Fibroblast of lung (primary cell): ENCODE measurements around the gene CLIC4. TPM values are rescaled to one million over a fixed set of nuclear protein-coding genes. Genes with fewer than 3 reads are reported as not detected.

Experiments
- DNase-seq, 2 donors: peaks; one replicate each; pipeline versions ENCODE4 v3.0.0 to v3.0.0-alpha.2; 2010; ENCODE audit warnings: low read depth in 2 of 2
- H2AFZ ChIP-seq: 2 replicates; pipeline ENCODE4 v1.5.1; 2012; ENCODE audit warnings: low read length, control low read depth, inconsistent platforms
- H3K27ac ChIP-seq: 2 replicates; pipeline ENCODE4 v1.5.1; 2011; ENCODE audit warnings: low read length, control low read depth; ENCODE audit not compliant: insufficient read depth
- H3K27me3 ChIP-seq: 2 replicates; pipeline ENCODE4 v1.5.1; 2011; ENCODE audit warnings: mild to moderate bottlenecking, low read length; ENCODE audit not compliant: control insufficient read depth, insufficient read depth
- H3K36me3 ChIP-seq: 2 replicates; pipeline ENCODE4 v1.5.1; 2011; ENCODE audit warnings: low read length; ENCODE audit not compliant: control insufficient read depth, insufficient read depth
- H3K4me1 ChIP-seq: 2 replicates; pipeline ENCODE4 v1.5.1; 2011; ENCODE audit warnings: low read length; ENCODE audit not compliant: control insufficient read depth, insufficient read depth; ENCODE audit errors: extremely low read depth
- H3K4me2 ChIP-seq: 2 replicates; pipeline ENCODE4 v1.5.1; 2011; ENCODE audit warnings: low read length, control low read depth; ENCODE audit not compliant: insufficient read depth; ENCODE audit errors: extremely low read depth
- H3K4me3 ChIP-seq, 4 experiments: fragments of 200-600 bp in 1 of 4; sonication (generic) in 1 of 4; replicated peaks in 1 of 4; 2 replicates each; pipeline ENCODE4 v1.5.1; 2011 to 2016; ENCODE audit warnings: low read length in 4 of 4, low read depth in 3 of 4, mild to moderate bottlenecking in 3 of 4, control low read depth in 2 of 4, inconsistent platforms in 1 of 4, mixed read lengths in 1 of 4; ENCODE audit not compliant: insufficient read depth in 1 of 4; ENCODE audit errors: control extremely low read depth in 1 of 4
- H3K79me2 ChIP-seq: 2 replicates; pipeline ENCODE4 v1.5.1; 2012; ENCODE audit warnings: mild to moderate bottlenecking, low read length, inconsistent platforms; ENCODE audit not compliant: control insufficient read depth, insufficient read depth
- H3K9ac ChIP-seq: 2 replicates; pipeline ENCODE4 v1.5.1; 2011; ENCODE audit warnings: mild to moderate bottlenecking, low read length, control low read depth; ENCODE audit not compliant: insufficient read depth
- H3K9me3 ChIP-seq: 2 replicates; pipeline ENCODE4 v1.5.1; 2012; ENCODE audit warnings: low read depth, low read length; ENCODE audit not compliant: control insufficient read depth, insufficient read depth
- H4K20me1 ChIP-seq: 2 replicates; pipeline ENCODE4 v1.5.1; 2011; ENCODE audit warnings: low read length; ENCODE audit not compliant: control insufficient read depth, insufficient read depth; ENCODE audit errors: extremely low read depth
- EZH2 ChIP-seq: IDR thresholded peaks from 2 replicates; pipeline ENCODE4 v1.5.1; 2012; ENCODE audit warnings: low read length, control low read depth, mild to moderate bottlenecking; ENCODE audit errors: missing control alignments
- polyA plus RNA-seq, 2 donors: library from polyadenylated mRNA; depleted of rRNA in 1 of 2; stranded (reverse) in 1 of 2; unstranded in 1 of 2; fragments of >200 nt; gene quantifications; 2 replicates each; pipeline ENCODE4 v1.2.1, GENCODE V29; 2011 to 2012; ENCODE audit warnings: missing spikeins in 1 of 2
- total RNA-seq: library from RNA; depleted of rRNA; stranded (reverse); fragments of >200 nt; gene quantifications from 2 replicates; pipeline ENCODE4 v1.2.1, GENCODE V29; 2014
- TF ChIP-seq, protein P1 (sequence below), 2 donors: IDR thresholded peaks in 1 of 2; conservative IDR thresholded peaks in 1 of 2; 1 replicate in 1 of 2; 2 replicates in 1 of 2; pipeline ENCODE4 v1.5.1; 2011 to 2012; ENCODE audit warnings: low read length in 2 of 2, control low read depth in 1 of 2, inconsistent platforms in 1 of 2, low read depth in 1 of 2, mild to moderate bottlenecking in 1 of 2

Gene CLIC4
- total and polyA plus RNA-seq, 2 donors (not counting 1 experiment from before 2014, with no cell fraction given) = 368 to 494 TPM

DNA sequence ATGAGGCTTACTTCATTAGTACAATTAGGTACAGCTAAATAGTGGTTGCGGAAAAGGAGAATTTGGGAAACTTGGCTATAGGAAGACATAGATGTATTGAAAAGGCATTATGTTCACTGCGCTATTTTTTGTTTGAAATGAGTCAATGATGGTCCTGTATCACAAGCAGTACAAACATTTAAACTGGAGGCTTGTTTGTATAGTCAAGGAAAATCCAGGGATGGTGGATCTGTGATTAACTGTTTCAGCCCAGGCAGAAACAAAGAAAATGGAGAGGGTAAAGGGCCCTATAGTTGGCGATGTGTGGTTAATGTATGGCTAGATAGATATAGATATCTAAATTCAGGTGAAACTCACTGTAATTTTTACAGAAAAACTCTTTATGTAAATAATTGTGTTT lies 79.9 kb downstream of the CLIC4 start:
- Histone ChIP-seq H3K79me2 (peaks cover 81% of the 10 kb centered on the region), H3K4me2 (no peak overlapping the region), H3K27ac (no peak overlapping the region), H3K4me3 (no peak overlapping the region), H3K27me3 (no peaks in the 10 kb centered on the region), H3K9ac (no peak overlapping the region), H4K20me1 (no peaks in the 10 kb centered on the region), H2AFZ (no peak overlapping the region), H3K4me1 (peaks cover 2% of the 10 kb centered on the region), H3K9me3 (no peaks in the 10 kb centered on the region), H3K36me3 (peaks cover 2% of the 10 kb centered on the region)
- no peak for DNase-seq
- TF ChIP-seq EZH2 = no peak
- TF ChIP-seq, protein P1, sequence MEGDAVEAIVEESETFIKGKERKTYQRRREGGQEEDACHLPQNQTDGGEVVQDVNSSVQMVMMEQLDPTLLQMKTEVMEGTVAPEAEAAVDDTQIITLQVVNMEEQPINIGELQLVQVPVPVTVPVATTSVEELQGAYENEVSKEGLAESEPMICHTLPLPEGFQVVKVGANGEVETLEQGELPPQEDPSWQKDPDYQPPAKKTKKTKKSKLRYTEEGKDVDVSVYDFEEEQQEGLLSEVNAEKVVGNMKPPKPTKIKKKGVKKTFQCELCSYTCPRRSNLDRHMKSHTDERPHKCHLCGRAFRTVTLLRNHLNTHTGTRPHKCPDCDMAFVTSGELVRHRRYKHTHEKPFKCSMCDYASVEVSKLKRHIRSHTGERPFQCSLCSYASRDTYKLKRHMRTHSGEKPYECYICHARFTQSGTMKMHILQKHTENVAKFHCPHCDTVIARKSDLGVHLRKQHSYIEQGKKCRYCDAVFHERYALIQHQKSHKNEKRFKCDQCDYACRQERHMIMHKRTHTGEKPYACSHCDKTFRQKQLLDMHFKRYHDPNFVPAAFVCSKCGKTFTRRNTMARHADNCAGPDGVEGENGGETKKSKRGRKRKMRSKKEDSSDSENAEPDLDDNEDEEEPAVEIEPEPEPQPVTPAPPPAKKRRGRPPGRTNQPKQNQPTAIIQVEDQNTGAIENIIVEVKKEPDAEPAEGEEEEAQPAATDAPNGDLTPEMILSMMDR (conservative IDR thresholded peaks at IDR 0.05 in 1 of 2, IDR thresholded peaks at IDR 0.05 in 1 of 2; ENCODE audit: low read depth in 1 of 2, low read length in 2 of 2) = no peak

DNA sequence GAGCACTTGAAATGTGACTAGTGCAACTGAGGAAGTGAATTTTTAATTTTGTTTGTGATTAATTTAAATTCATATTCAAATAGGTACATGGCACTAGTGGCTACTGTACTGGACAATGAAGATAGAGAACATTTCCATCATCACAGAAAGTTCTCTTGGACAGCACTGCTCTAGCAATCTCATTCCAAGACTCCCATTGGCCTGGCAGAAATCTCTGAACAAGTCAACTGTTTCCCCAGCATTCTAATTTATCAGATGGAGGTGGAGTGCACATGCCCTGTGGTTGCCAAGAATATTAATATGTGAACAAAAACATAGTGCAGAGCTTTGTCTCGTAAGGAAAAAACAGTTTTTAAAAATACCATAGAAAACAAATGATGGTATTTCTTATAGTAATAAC lies 81.3 kb downstream of the CLIC4 start:
- TF ChIP-seq EZH2 = no peak
- TF ChIP-seq, protein P1 (conservative IDR thresholded peaks at IDR 0.05 in 1 of 2, IDR thresholded peaks at IDR 0.05 in 1 of 2; ENCODE audit: low read depth in 1 of 2, low read length in 2 of 2) = no peak
- DNase-seq = no peak
- Histone ChIP-seq H3K27me3 (no peaks in the 10 kb centered on the region), H3K79me2 (peaks cover 84% of the 10 kb centered on the region), H3K9me3 (no peaks in the 10 kb centered on the region), H3K27ac (no peak overlapping the region), H3K4me2 (no peak overlapping the region), H3K36me3 (peaks cover 2% of the 10 kb centered on the region), H2AFZ (no peak overlapping the region), H3K4me1 (peaks cover 2% of the 10 kb centered on the region), H3K9ac (no peak overlapping the region), H4K20me1 (peaks cover 5% of the 10 kb centered on the region), H3K4me3 (no peak overlapping the region)

DNA sequence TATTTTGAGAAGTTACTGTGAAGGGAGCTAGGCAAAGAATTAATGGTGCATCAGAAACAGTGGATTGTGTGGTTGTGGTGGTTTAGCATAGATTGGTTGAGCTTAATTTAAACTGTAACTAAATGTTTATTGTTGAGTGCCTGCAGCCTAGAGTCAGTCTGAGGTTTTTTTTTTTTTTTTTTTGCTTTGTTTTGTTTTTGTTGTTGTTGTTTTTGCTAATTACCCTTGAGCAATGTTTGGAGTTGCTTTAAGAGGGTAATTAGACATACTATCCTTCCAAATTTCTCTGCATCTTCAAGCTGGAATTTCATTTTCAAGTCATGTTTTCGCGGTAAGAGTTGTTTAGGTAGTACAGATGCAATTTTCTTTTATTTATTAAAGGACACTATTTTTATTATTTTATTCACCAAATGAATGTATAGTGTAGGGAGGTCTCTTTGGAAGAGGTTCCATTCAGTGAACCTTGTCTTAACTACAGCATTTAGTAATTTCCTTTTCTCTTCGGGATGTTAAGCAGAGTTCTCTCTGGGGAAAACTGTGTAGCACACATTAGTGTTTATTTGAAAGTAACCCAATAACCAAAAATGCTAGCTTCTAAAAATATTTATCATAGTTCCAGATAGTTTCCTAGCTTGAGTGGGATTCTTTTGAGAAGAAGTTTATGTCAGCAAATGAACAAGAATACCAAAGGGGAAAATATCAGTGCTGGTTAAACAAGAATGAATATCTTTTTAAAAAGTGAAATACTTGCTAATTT lies 82.3 kb downstream of the CLIC4 start:
- DNase-seq = no peak
- H3K4me2 ChIP-seq = no peak overlapping the region
- peaks cover 5% of the 10 kb centered on the region for H4K20me1 ChIP-seq
- no peak overlapping the region for H3K9ac ChIP-seq
- no peaks in the 10 kb centered on the region for H3K9me3 ChIP-seq
- H3K27ac ChIP-seq = no peak overlapping the region
- TF ChIP-seq, protein P1 (conservative IDR thresholded peaks at IDR 0.05 in 1 of 2, IDR thresholded peaks at IDR 0.05 in 1 of 2; ENCODE audit: low read depth in 1 of 2, low read length in 2 of 2) = no peak
- TF ChIP-seq EZH2 = no peak
- H3K79me2 ChIP-seq = peaks cover 77% of the 10 kb centered on the region
- H3K36me3 ChIP-seq = peaks cover 2% of the 10 kb centered on the region
- H3K4me3 ChIP-seq = no peak overlapping the region
- no peaks in the 10 kb centered on the region for H3K27me3 ChIP-seq
- H3K4me1 ChIP-seq = peaks cover 1% of the 10 kb centered on the region
- no peak overlapping the region for H2AFZ ChIP-seq
